DOHH2 (cell line): Measurements from ENCODE around the gene TMEM250.

Experiments used
- CTCF ChIP-seq: fragments of 200-600 bp; sonication (generic); IDR thresholded peaks from one replicate; pipeline ENCODE4 v1.5.1; 2014; ENCODE audit warnings: antibody characterized with exemption, mild to moderate bottlenecking, low read depth, low read length; ENCODE audit not compliant: poor library complexity, severe bottlenecking
- EZH2phosphoT487 ChIP-seq: fragments of 200-600 bp; sonication (generic); IDR thresholded peaks from 2 replicates; pipeline ENCODE4 v1.6.1; 2017; ENCODE audit warnings: borderline replicate concordance, mild to moderate bottlenecking, antibody characterized with exemption, low read length, moderate library complexity, mixed read lengths

GRCh38 chr9:136117291-136117915 lies 1.3 kb downstream of the TMEM250 start:
- TF ChIP-seq CTCF, result no peak
- no peak for TF ChIP-seq EZH2phosphoT487
